ENCODE results near the gene WDR89. TPM values are rescaled to one million over a fixed set of nuclear protein-coding genes. Genes with fewer than 3 reads are reported as not detected.

WDR89 gene
- 7.5 and 8.2 TPM in 2 replicates for total RNA-seq

GRCh38 chr14:63641473-63642228 is at the start of gene WDR89:
WDR89 (minus strand) TSS chr14:63641871; CDS start chr14:63599942, 41,929 bp downstream.

Other genes starting within 250 kb of the WDR89 start
- gene PPP2R5E, start 98.5 kb downstream of the WDR89 start, total RNA-seq = 18.2 and 18.4 TPM in 2 replicates
- gene SGPP1, start 86.2 kb upstream of the WDR89 start, total RNA-seq = 21.0 and 22.5 TPM in 2 replicates
- 8.9 and 9.6 TPM in 2 replicates for gene SYNE2, start 211.1 kb upstream of the WDR89 start, total RNA-seq

Measured in myometrial cell (primary cell).